Activated effector memory CD4-positive, alpha-beta T cell treated with anti-CD3 and anti-CD28 coated beads, Interleukin-2, amount 50 U/mL, for 16 hours (primary cell): Measurements from ENCODE around the gene TENT4A.
"Not testable (repeated sequence)": the region's sequence is repeated elsewhere in the genome, so short reads cannot be mapped to it uniquely, and the experiment has no call there.

Experiments used
- DNase-seq: peaks from one replicate; pipeline ENCODE4 v3.0.0-alpha.2; 2020

TENT4A gene

GRCh38 chr5:6754766-6755165 is 41.5 kb downstream of the TENT4A start:
- DNase-seq, result peak; percentile 45

GRCh38 chr5:6755519-6755918 is 42.3 kb downstream of the TENT4A start:
- DNase-seq, result peak; percentile 42

GRCh38 chr5:6755941-6756340 is 42.7 kb downstream of the TENT4A start:
- peak; percentile 31 for DNase-seq

- DNase-seq, result no peak
These were observed 44.3 kb downstream of the TENT4A start for GRCh38 chr5:6757414-6757969.

- DNase-seq, result peak; percentile 61
These were observed 45.0 kb downstream of the TENT4A start for GRCh38 chr5:6758236-6758635.

- DNase-seq, result peak; percentile 39
These were observed 45.5 kb downstream of the TENT4A start for GRCh38 chr5:6758706-6759105.

- peak; percentile 54 for DNase-seq
These were observed 46.2 kb downstream of the TENT4A start for GRCh38 chr5:6759401-6759800.

- peak; percentile 24 for DNase-seq
These were observed 46.8 kb downstream of the TENT4A start for GRCh38 chr5:6759983-6760382.

- no peak for DNase-seq
These were observed 47.5 kb downstream of the TENT4A start for GRCh38 chr5:6760686-6761085.

- no peak for DNase-seq
These were observed 48.1 kb downstream of the TENT4A start for GRCh38 chr5:6761333-6761732.

- no peak for DNase-seq
These were observed 48.9 kb downstream of the TENT4A start for GRCh38 chr5:6762116-6762515.

GRCh38 chr5:6762697-6763096 is 49.5 kb downstream of the TENT4A start:
- no peak for DNase-seq

- DNase-seq, result no peak
These were observed 50.0 kb downstream of the TENT4A start for GRCh38 chr5:6763191-6763590.

- peak; percentile 84 for DNase-seq
These were observed 52.6 kb downstream of the TENT4A start for GRCh38 chr5:6765612-6766525.

GRCh38 chr5:6766604-6767093 is 53.4 kb downstream of the TENT4A start:
- DNase-seq, result peak; percentile 76

GRCh38 chr5:6767481-6768063 is 54.3 kb downstream of the TENT4A start:
- DNase-seq, result no peak

GRCh38 chr5:6768590-6769230 is 55.5 kb downstream of the TENT4A start:
- no peak for DNase-seq

- DNase-seq, result no peak
These were observed 57.8 kb downstream of the TENT4A start for GRCh38 chr5:6770826-6771607.

GRCh38 chr5:6772886-6773285 is 59.7 kb downstream of the TENT4A start:
- no peak for DNase-seq

- no peak for DNase-seq
These were observed 60.3 kb downstream of the TENT4A start for GRCh38 chr5:6773342-6774035.

GRCh38 chr5:6774207-6774606 is 61.0 kb downstream of the TENT4A start:
- DNase-seq, result not testable (repeated sequence)

GRCh38 chr5:6774721-6775204 is 61.5 kb downstream of the TENT4A start:
- no peak for DNase-seq
